CD4-positive, alpha-beta T cell treated with Interleukin-12 subunit alpha and Interleukin-12 subunit beta, for 1 hour (primary cell): Measurements from ENCODE around the gene DHRS12.

Experiments used
- DNase-seq: peaks from one replicate; pipeline ENCODE4 v3.0.0-alpha.2; 2020

DHRS12 gene

GRCh38 chr13:51721496-51721895, 82.5 kb downstream of the DHRS12 start:
- DNase-seq = no peak

- no peak for DNase-seq
Observed at GRCh38 chr13:51719394-51719793, 84.6 kb downstream of the DHRS12 start.
